Fibroblast of lung (primary cell): ENCODE measurements around the gene HOXC5.
A peak's percentile ranks its signal among the peaks of the same experiment; 100 is the strongest.

ENCODE experiments used
- CTCF ChIP-seq, 2 donors: IDR thresholded peaks in 1 of 2; conservative IDR thresholded peaks in 1 of 2; 1 replicate in 1 of 2; 2 replicates in 1 of 2; pipeline ENCODE4 v1.5.1; 2011 to 2012; ENCODE audit warnings: low read length in 2 of 2, control low read depth in 1 of 2, inconsistent platforms in 1 of 2, low read depth in 1 of 2, mild to moderate bottlenecking in 1 of 2
- EZH2 ChIP-seq: IDR thresholded peaks from 2 replicates; pipeline ENCODE4 v1.5.1; 2012; ENCODE audit warnings: low read length, control low read depth, mild to moderate bottlenecking; ENCODE audit errors: missing control alignments

DNA sequence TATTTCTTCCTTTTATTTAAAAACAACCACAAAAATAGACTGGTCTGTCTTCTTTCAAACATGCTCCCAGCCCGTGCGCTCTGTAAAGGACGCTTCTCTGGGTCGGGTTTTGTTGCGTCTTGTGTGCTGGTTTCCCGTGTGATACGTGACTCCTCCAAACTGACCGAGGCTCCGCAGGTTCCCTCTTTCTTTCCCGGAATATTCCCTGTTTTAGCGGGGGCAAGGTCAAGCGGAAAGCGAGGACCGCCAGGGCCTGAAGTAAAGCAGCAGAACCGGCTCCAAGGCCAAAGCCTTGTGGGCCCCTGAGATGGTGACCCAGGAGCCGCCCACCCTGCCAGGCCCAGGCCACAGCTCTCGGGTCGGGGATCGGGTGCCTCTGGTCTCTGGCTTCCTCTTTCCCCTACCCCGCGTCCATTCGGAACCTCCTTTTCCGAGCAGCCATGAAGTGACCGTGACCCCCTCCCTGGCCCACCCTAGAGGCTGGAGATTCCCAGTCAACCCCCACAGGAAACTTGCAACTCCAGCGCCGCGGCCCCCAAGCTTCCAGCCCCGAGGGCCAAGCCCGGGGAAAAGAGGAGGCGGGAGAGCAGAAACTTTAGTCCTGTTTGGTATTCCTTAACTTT lies 48.8 kb upstream of the HOXC5 start:
- no peak for TF ChIP-seq CTCF (conservative IDR thresholded peaks at IDR 0.05 in 1 of 2, IDR thresholded peaks at IDR 0.05 in 1 of 2; ENCODE audit: low read depth in 1 of 2, low read length in 2 of 2)
- TF ChIP-seq EZH2, result peak; percentile 95
